GM23248 (cell line): ENCODE results near the gene MELK. TPM values are rescaled to one million over a fixed set of nuclear protein-coding genes. Genes with fewer than 3 reads are reported as not detected.
A peak's percentile ranks its signal among the peaks of the same experiment; 100 is the strongest.

Source experiments
- DNase-seq: peaks from one replicate; pipeline ENCODE4 v3.0.0-alpha.2; 2015
- H2AFZ ChIP-seq: fragments of 200-600 bp; sonication (generic); 2 replicates; pipeline ENCODE4 v1.6.1; 2016; ENCODE audit warnings: antibody characterized with exemption
- H3F3A ChIP-seq: fragments of 200-600 bp; sonication (generic); 2 replicates; pipeline ENCODE4 v1.6.1; 2016; ENCODE audit warnings: mild to moderate bottlenecking, antibody characterized with exemption, mixed run types; ENCODE audit not compliant: insufficient read depth
- H3K27ac ChIP-seq: fragments of 200-600 bp; sonication (generic); 2 replicates; pipeline ENCODE4 v1.5.1; 2016; ENCODE audit warnings: mild to moderate bottlenecking
- H3K27me3 ChIP-seq: fragments of 200-600 bp; sonication (generic); replicated peaks from 2 replicates; pipeline ENCODE4 v1.6.1; 2016; ENCODE audit warnings: mild to moderate bottlenecking; ENCODE audit not compliant: insufficient read depth
- H3K36me3 ChIP-seq: fragments of 200-600 bp; sonication (generic); 2 replicates; pipeline ENCODE4 v1.6.1; 2016; ENCODE audit warnings: low read depth, mild to moderate bottlenecking
- H3K4me1 ChIP-seq: fragments of 200-600 bp; sonication (generic); 2 replicates; pipeline ENCODE4 v1.6.1; 2016; ENCODE audit warnings: mild to moderate bottlenecking; ENCODE audit not compliant: insufficient read depth
- H3K4me2 ChIP-seq: fragments of 200-600 bp; sonication (generic); one replicate; pipeline ENCODE4 v1.6.1; 2016; ENCODE audit warnings: mild to moderate bottlenecking; ENCODE audit not compliant: unreplicated experiment
- H3K4me3 ChIP-seq: fragments of 200-600 bp; sonication (generic); 2 replicates; pipeline ENCODE4 v1.5.1; 2016; ENCODE audit warnings: mild to moderate bottlenecking
- H3K79me2 ChIP-seq: fragments of 200-600 bp; sonication (generic); 2 replicates; pipeline ENCODE4 v1.6.1; 2016; ENCODE audit warnings: mild to moderate bottlenecking; ENCODE audit not compliant: insufficient read depth
- H3K9ac ChIP-seq: fragments of 200-600 bp; sonication (generic); 2 replicates; pipeline ENCODE4 v1.6.1; 2016; ENCODE audit warnings: mild to moderate bottlenecking
- H3K9me2 ChIP-seq: fragments of 200-600 bp; sonication (generic); 2 replicates; pipeline ENCODE4 v1.6.1; 2016; ENCODE audit warnings: mixed run types, mild to moderate bottlenecking, moderate library complexity; ENCODE audit not compliant: insufficient read depth
- H3K9me3 ChIP-seq: fragments of 200-600 bp; sonication (generic); one replicate; pipeline ENCODE4 v1.6.1; 2017; ENCODE audit warnings: low read depth
- H4K20me1 ChIP-seq: fragments of 200-600 bp; sonication (generic); 2 replicates; pipeline ENCODE4 v1.6.0; 2016; ENCODE audit not compliant: insufficient read depth
- EZH2 ChIP-seq: fragments of 200-600 bp; sonication (generic); IDR thresholded peaks from 2 replicates; pipeline ENCODE4 v1.6.1; 2018; ENCODE audit warnings: antibody characterized with exemption, mild to moderate bottlenecking; ENCODE audit not compliant: insufficient read depth, poor library complexity, severe bottlenecking
- EZH2phosphoT487 ChIP-seq: fragments of 200-600 bp; sonication (generic); IDR thresholded peaks from 2 replicates; pipeline ENCODE4 v1.6.1; 2018; ENCODE audit warnings: antibody characterized with exemption, moderate library complexity, mild to moderate bottlenecking, low read depth; ENCODE audit not compliant: insufficient read depth
- WGBS, 2 experiments: methylation state at CpG; one replicate each; pipeline ENCODE4 v1.1.6; 2015 to 2017; ENCODE audit warnings: low lambda C conversion rate in 2 of 2, low coverage in 1 of 2; ENCODE audit errors: missing lambda C conversion rate in 2 of 2; 5-methylcytosine and 5-hydroxymethylcytosine counted together
- in situ Hi-C: fragments of 300-500 bp; cut with MboI; formaldehyde crosslinking; loops from 2 replicates; pipeline ENCODE4 v1.15.0; 2020
- polyA plus RNA-seq: library from polyadenylated mRNA; unstranded; fragments of >200 nt; fragmentation: Nextera tagmentation; extraction: Ambion mirVana; gene quantifications from 2 replicates; pipeline ENCODE4 v1.2.1, GENCODE V29; 2016
- total RNA-seq: library from RNA; depleted of rRNA; stranded (reverse); fragments of >200 nt; shearing (Covaris generic); gene quantifications from 2 replicates; pipeline ENCODE4 v1.2.3, GENCODE V29; 2014; rRNA removed

Gene MELK
- total and polyA plus RNA-seq, 2 experiments from 2014 or later: 23.2 to 24.7 TPM

- Histone ChIP-seq H3K4me2 (no peak overlapping the region), H4K20me1 (no peaks in the 10 kb centered on the region), H3K9me2 (no peaks in the 10 kb centered on the region), H3F3A (no peaks in the 10 kb centered on the region), H3K4me1 (no peaks in the 10 kb centered on the region), H2AFZ (no peak overlapping the region), H3K4me3 (no peak overlapping the region), H3K79me2 (no peaks in the 10 kb centered on the region), H3K9ac (no peak overlapping the region), H3K27me3 (peaks cover 53% of the 10 kb centered on the region), H3K9me3 (no peaks in the 10 kb centered on the region), H3K27ac (no peak overlapping the region), H3K36me3 (no peaks in the 10 kb centered on the region)
- TF ChIP-seq EZH2phosphoT487: no peak
- no peak for TF ChIP-seq EZH2
- 72 to 76% methylated on average over 9 of the region's 9 CpGs for WGBS, 2 experiments
- DNase-seq: no peak
- in situ Hi-C loops: no loop called here
Measured at GRCh38 chr9:36720043-36720442, 147.3 kb downstream of the MELK start.

DNA sequence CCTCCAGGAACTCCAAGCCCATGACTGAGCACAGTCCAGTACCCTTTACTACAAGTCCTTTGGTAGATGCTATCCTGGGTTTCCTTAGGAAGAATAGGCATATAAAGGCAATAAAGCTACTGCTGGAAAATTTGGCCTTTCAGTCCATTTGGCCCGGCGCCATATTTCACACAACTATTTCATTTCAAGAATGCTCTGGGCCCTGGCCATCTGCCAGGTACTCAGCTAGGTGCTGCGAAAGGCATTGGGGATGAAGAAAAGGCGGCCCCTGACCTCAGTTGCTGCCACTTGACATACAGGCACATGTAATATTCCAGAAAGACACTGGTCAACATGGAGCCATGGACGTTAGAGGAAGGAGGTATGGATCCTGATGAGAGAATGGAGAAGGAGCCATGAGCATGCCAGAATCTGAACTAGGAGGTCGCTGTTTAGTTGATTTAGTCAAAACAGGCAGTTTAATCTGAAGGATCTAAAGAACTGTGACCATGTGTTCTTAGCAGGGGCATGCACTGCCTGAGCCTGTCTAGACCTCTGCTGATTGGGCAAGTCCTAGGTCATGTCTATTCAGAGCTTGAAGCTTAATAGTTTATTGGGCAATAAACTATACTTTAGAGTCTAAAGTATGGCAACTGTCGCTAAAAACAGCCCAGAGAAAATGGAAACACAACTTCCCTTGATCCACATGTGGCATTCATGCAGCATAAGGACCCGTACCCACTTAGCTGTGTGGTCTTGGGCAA lies 149.3 kb downstream of the MELK start:
- no peaks in the 10 kb centered on the region for H3K79me2 ChIP-seq
- H3K4me3 ChIP-seq: no peak overlapping the region
- no peaks in the 10 kb centered on the region for H3F3A ChIP-seq
- no peak overlapping the region for H3K27ac ChIP-seq
- no peak overlapping the region for H2AFZ ChIP-seq
- H3K27me3 ChIP-seq: peaks cover 35% of the 10 kb centered on the region
- no peaks in the 10 kb centered on the region for H3K36me3 ChIP-seq
- no peak overlapping the region for H3K9ac ChIP-seq
- 33 to 38% methylated on average over 8 of the region's 8 CpGs for WGBS, 2 experiments
- in situ Hi-C loops: no loop called here
- no peak overlapping the region for H3K4me2 ChIP-seq
- DNase-seq: peak; percentile 8
- H3K9me2 ChIP-seq: no peaks in the 10 kb centered on the region
- TF ChIP-seq EZH2phosphoT487 (no peak), EZH2 (no peak)
- H3K9me3 ChIP-seq: no peaks in the 10 kb centered on the region
- no peaks in the 10 kb centered on the region for H3K4me1 ChIP-seq
- H4K20me1 ChIP-seq: no peaks in the 10 kb centered on the region

- TF ChIP-seq EZH2 (no peak), EZH2phosphoT487 (no peak)
- Histone ChIP-seq H3K4me3 (no peak overlapping the region), H3K36me3 (no peaks in the 10 kb centered on the region), H2AFZ (no peak overlapping the region), H3K4me2 (no peak overlapping the region), H3K79me2 (no peaks in the 10 kb centered on the region), H3K9ac (no peak overlapping the region), H3K27me3 (peaks cover 24% of the 10 kb centered on the region), H4K20me1 (no peaks in the 10 kb centered on the region), H3K9me3 (no peaks in the 10 kb centered on the region), H3K9me2 (no peaks in the 10 kb centered on the region), H3K4me1 (no peaks in the 10 kb centered on the region), H3F3A (no peaks in the 10 kb centered on the region), H3K27ac (no peak overlapping the region)
- WGBS, 2 experiments: 25 to 47% methylated on average over 3 of the region's 3 CpGs
- DNase-seq: no peak
- in situ Hi-C loops: no loop called here
Measured at GRCh38 chr9:36725777-36726356, 153.2 kb downstream of the MELK start.

Other genes starting within 250 kb of the MELK start
- gene RNF38, start 172.6 kb upstream of the MELK start, total RNA-seq: 10.7 and 16.5 TPM in 2 replicates
- 6.2 and 6.7 TPM in 2 replicates for gene RNF38, start 172.6 kb upstream of the MELK start, polyA plus RNA-seq